Karpas-422 (cell line): ENCODE results near the gene NET1. TPM values are rescaled to one million over a fixed set of nuclear protein-coding genes. Genes with fewer than 3 reads are reported as not detected.

Experiments
- DNase-seq: peaks from one replicate; pipeline ENCODE4 v3.0.0-alpha.2; 2015
- H2AFZ ChIP-seq: fragments of 200-600 bp; sonication (generic); 2 replicates; pipeline ENCODE4 v1.6.1; 2014; ENCODE audit warnings: antibody characterized with exemption, low read length, mixed read lengths
- H3K27ac ChIP-seq: fragments of 200-600 bp; sonication (generic); 2 replicates; pipeline ENCODE4 v1.5.1; 2014; ENCODE audit warnings: mild to moderate bottlenecking, low read length, moderate library complexity
- H3K27me3 ChIP-seq: fragments of 200-600 bp; sonication (generic); 2 replicates; pipeline ENCODE4 v1.6.1; 2014; ENCODE audit warnings: low read length, mixed read lengths
- H3K36me3 ChIP-seq: fragments of 200-600 bp; sonication (generic); 2 replicates; pipeline ENCODE4 v1.6.1; 2014; ENCODE audit warnings: low read length, mixed read lengths; ENCODE audit not compliant: insufficient read depth
- H3K4me1 ChIP-seq: fragments of 200-600 bp; sonication (generic); 2 replicates; pipeline ENCODE4 v1.6.1; 2014; ENCODE audit warnings: mild to moderate bottlenecking, low read length, mixed read lengths
- H3K4me2 ChIP-seq: fragments of 200-600 bp; sonication (generic); 2 replicates; pipeline ENCODE4 v1.6.1; 2014; ENCODE audit warnings: low read length, low read depth, mild to moderate bottlenecking; ENCODE audit not compliant: poor library complexity, severe bottlenecking
- H3K4me3 ChIP-seq: fragments of 200-600 bp; sonication (generic); 2 replicates; pipeline ENCODE4 v1.5.1; 2014; ENCODE audit warnings: mild to moderate bottlenecking, antibody characterized with exemption, low read length, mixed read lengths
- H3K79me2 ChIP-seq: fragments of 200-600 bp; sonication (generic); 2 replicates; pipeline ENCODE4 v1.6.1; 2014; ENCODE audit warnings: mild to moderate bottlenecking, low read length, mixed read lengths
- H3K9ac ChIP-seq: fragments of 200-600 bp; sonication (generic); 2 replicates; pipeline ENCODE4 v1.6.0; 2014; ENCODE audit warnings: low read length
- H3K9me2 ChIP-seq: fragments of 200-600 bp; sonication (generic), shearing (Covaris generic); replicated peaks from 2 replicates; pipeline ENCODE4 v1.6.0; 2014; ENCODE audit warnings: mild to moderate bottlenecking, low read length, moderate library complexity; ENCODE audit not compliant: insufficient read depth
- H3K9me3 ChIP-seq: fragments of 300-700, 200-600 bp; sonication (generic); 2 replicates; pipeline ENCODE4 v1.6.1; 2014; ENCODE audit warnings: low read length, mixed read lengths
- H4K20me1 ChIP-seq: fragments of 200-600 bp; sonication (generic); 2 replicates; pipeline ENCODE4 v1.6.1; 2014; ENCODE audit warnings: mild to moderate bottlenecking, antibody characterized with exemption, low read length, low read depth; ENCODE audit not compliant: insufficient read depth
- total RNA-seq: library from RNA; depleted of rRNA; stranded (reverse); fragments of >200 nt; shearing (Covaris generic); gene quantifications from 2 replicates; pipeline ENCODE4 v1.2.3, GENCODE V29; 2014; ENCODE audit warnings: low replicate concordance

Gene NET1
- total RNA-seq, 1 experiment from 2014 or later, result 37.2 TPM

DNA sequence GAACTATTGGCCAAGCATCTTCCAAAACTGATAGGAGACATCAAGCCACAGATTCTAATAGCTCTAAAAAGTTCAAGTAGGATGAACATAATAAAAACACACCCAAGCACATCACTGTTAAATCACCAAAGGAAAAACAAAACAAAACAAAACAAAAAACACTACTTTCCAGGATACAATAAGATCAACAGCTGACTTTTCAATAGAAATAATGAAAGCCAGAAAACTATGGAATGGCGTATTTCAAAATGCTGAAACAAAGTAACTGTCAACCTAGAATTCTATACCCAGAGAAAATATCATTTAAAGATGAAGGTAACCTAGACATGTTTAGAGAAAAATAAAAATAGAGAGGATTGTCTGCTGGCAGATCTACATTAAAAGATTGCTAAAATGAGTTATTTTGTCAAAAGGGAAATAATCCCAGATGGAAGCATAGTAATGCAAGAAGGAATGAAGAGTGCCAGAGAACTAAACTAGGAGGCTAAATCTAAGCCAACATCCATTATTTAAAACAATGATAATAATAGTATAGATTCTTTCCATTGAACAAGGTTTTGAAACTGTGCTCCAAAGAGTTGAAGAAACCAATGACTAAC is 21.7 kb upstream of the NET1 start:
- Histone ChIP-seq H3K27me3 (0 out of 2 replicates have a peak, but pooled peaks cover 3% of the 10 kb centered on the region), H3K9me3 (peaks cover 10% of the 10 kb centered on the region), H2AFZ (no peak overlapping the region), H3K4me2 (no peak overlapping the region), H3K4me3 (no peak overlapping the region), H3K9ac (no peak overlapping the region), H3K9me2 (no peaks in the 10 kb centered on the region), H3K36me3 (no peaks in the 10 kb centered on the region), H3K79me2 (no peaks in the 10 kb centered on the region), H3K4me1 (no peaks in the 10 kb centered on the region), H4K20me1 (no peaks in the 10 kb centered on the region), H3K27ac (no peak overlapping the region)
- DNase-seq, result no peak

DNA sequence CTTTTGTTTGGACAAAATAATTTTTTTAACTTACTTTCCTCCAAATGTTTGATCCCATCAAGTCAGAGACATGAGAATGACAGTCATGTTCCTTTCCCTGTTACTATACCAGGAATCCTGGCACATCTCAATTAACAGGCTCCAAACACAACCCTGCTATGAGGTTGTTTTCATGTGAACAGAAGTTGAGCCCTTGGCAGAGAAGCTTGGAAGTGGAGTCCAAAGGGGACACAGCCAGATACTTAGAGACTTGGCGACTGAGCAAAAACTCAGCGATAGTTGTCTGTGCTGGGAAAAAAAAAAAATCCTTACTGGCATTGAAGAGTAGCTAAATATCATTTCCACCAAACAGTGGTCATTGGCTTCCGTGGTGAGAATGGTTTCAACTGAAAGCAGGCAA is 20.6 kb upstream of the NET1 start:
- no peak overlapping the region for H3K4me2 ChIP-seq
- H3K4me3 ChIP-seq, result no peak overlapping the region
- no peak overlapping the region for H2AFZ ChIP-seq
- 0 out of 2 replicates have a peak, but pooled peaks cover 3% of the 10 kb centered on the region for H3K27me3 ChIP-seq
- no peaks in the 10 kb centered on the region for H3K9me2 ChIP-seq
- H3K4me1 ChIP-seq, result no peaks in the 10 kb centered on the region
- no peak overlapping the region for H3K9ac ChIP-seq
- H4K20me1 ChIP-seq, result no peaks in the 10 kb centered on the region
- no peaks in the 10 kb centered on the region for H3K36me3 ChIP-seq
- H3K9me3 ChIP-seq, result peaks cover 10% of the 10 kb centered on the region
- no peak overlapping the region for H3K27ac ChIP-seq
- DNase-seq, result no peak
- no peaks in the 10 kb centered on the region for H3K79me2 ChIP-seq

GRCh38 chr10:5393529-5393928 is 18.8 kb upstream of the NET1 start:
- Histone ChIP-seq H3K4me3 (no peak overlapping the region), H2AFZ (no peak overlapping the region), H3K27ac (no peak overlapping the region)

GRCh38 chr10:5395168-5395567 is 17.2 kb upstream of the NET1 start:
- Histone ChIP-seq H3K27ac (no peak overlapping the region), H2AFZ (no peak overlapping the region), H3K4me2 (no peak overlapping the region), H3K27me3 (0 out of 2 replicates have a peak, but pooled peaks cover 3% of the 10 kb centered on the region), H3K9me2 (no peaks in the 10 kb centered on the region), H4K20me1 (no peaks in the 10 kb centered on the region), H3K79me2 (no peaks in the 10 kb centered on the region), H3K9me3 (peaks cover 10% of the 10 kb centered on the region), H3K4me1 (no peaks in the 10 kb centered on the region), H3K36me3 (no peaks in the 10 kb centered on the region), H3K9ac (no peak overlapping the region), H3K4me3 (no peak overlapping the region)
- DNase-seq, result no peak

More at GRCh38 chr10:5393529-5393928, 18.8 kb upstream of the NET1 start:
- Histone ChIP-seq H3K4me2 (no peak overlapping the region), H3K9me2 (no peaks in the 10 kb centered on the region), H4K20me1 (no peaks in the 10 kb centered on the region), H3K79me2 (no peaks in the 10 kb centered on the region), H3K9me3 (peaks cover 10% of the 10 kb centered on the region), H3K4me1 (no peaks in the 10 kb centered on the region), H3K9ac (no peak overlapping the region), H3K27me3 (0 out of 2 replicates have a peak, but pooled peaks cover 3% of the 10 kb centered on the region), H3K36me3 (no peaks in the 10 kb centered on the region)
- DNase-seq, result no peak

DNA sequence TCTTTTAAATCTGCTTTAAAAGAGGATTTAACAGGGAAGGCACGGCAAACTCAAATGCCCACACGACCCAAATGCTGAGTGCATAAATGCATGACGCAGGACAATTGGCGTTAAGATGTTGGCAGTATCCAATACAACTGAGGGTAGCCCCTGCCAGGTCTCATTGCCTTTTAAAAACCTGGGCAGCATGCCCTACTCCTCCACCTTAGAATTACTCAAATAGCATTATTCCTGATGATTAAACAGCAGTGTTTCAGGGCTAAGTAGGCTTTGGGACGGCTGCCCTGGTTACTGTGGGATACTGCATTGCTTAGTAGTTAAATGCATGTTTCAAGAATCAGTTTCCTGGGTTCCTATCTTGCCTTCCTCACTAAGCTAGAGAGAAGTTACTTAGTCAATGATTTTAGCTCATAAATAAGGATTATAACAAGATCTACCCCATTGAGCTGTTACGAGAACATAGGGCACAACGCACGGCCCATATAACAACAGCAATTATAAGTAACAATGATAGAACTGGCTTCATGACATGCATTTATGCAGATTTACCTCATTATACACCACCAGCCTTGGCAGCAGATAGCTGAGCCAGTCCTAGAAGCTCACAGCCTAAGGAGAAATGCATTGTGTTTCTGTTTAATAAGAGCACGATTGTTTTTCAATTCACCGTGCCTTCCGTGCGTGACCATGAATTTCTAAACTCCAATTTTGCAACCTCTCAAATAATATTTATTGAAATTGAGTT is 15.6 kb upstream of the NET1 start:
- Histone ChIP-seq H3K4me2 (no peak overlapping the region), H3K27ac (no peak overlapping the region), H3K9me2 (no peaks in the 10 kb centered on the region), H3K79me2 (no peaks in the 10 kb centered on the region), H4K20me1 (no peaks in the 10 kb centered on the region), H2AFZ (no peak overlapping the region), H3K4me1 (no peaks in the 10 kb centered on the region), H3K27me3 (no peaks in the 10 kb centered on the region), H3K9me3 (no peaks in the 10 kb centered on the region), H3K9ac (no peak overlapping the region), H3K36me3 (no peaks in the 10 kb centered on the region), H3K4me3 (no peak overlapping the region)
- no peak for DNase-seq

DNA sequence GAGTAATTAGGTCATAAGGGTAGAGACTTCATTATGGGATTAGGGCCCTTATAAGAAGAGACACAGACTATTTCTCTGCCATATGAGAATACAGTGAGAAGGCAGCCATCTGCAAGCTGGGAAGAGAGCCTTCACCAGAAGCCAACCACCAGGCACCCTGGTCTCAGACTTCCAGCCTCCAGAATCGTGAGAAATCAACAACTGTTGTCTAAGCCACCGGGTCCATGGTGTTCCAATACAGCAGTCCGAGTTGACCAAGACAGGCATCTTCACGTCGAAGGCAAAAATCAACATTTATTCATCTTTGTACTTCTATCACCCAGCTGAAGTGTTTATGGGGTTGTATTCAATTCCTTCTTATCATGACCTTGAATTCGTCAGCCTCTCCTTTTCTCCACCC is 13.0 kb upstream of the NET1 start:
- Histone ChIP-seq H3K27ac (no peak overlapping the region), H3K9me3 (no peaks in the 10 kb centered on the region), H3K79me2 (no peaks in the 10 kb centered on the region), H3K4me3 (no peak overlapping the region), H2AFZ (no peak overlapping the region), H3K9me2 (no peaks in the 10 kb centered on the region), H3K36me3 (no peaks in the 10 kb centered on the region), H4K20me1 (no peaks in the 10 kb centered on the region), H3K9ac (no peak overlapping the region), H3K4me1 (no peaks in the 10 kb centered on the region), H3K27me3 (no peaks in the 10 kb centered on the region), H3K4me2 (no peak overlapping the region)
- DNase-seq, result no peak

- H3K9ac ChIP-seq, result no peak overlapping the region
- H3K27ac ChIP-seq, result no peak overlapping the region
- H3K79me2 ChIP-seq, result no peaks in the 10 kb centered on the region
- DNase-seq, result no peak
- H2AFZ ChIP-seq, result no peak overlapping the region
- H3K9me2 ChIP-seq, result no peaks in the 10 kb centered on the region
- no peaks in the 10 kb centered on the region for H3K36me3 ChIP-seq
- H3K4me3 ChIP-seq, result no peak overlapping the region
- H4K20me1 ChIP-seq, result no peaks in the 10 kb centered on the region
- no peaks in the 10 kb centered on the region for H3K27me3 ChIP-seq
- H3K4me2 ChIP-seq, result no peak overlapping the region
- H3K9me3 ChIP-seq, result no peaks in the 10 kb centered on the region
- no peaks in the 10 kb centered on the region for H3K4me1 ChIP-seq
Observed at GRCh38 chr10:5400468-5401240, 11.7 kb upstream of the NET1 start.

DNA sequence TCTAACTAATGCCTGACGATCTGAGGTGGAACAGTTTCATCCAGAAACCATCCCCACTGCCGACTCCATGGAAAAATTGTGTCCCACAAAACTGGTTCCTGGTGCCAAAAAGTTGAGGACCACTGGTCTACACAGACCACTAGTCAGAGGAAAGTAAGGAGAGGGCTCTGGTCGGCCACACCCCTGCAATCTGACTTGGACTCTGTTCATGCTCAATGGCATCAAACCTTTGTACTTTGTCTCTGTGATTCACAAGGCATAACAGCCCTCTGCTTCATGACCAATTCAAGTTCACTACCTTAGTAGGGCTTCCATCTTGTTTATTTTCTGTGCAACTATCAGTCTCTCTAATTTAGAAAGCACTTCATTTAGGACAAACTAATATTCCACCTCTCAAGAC is 9.6 kb upstream of the NET1 start:
- Histone ChIP-seq H3K27ac (no peak overlapping the region), H2AFZ (no peak overlapping the region), H3K4me2 (no peak overlapping the region), H3K36me3 (no peaks in the 10 kb centered on the region), H3K27me3 (no peaks in the 10 kb centered on the region), H4K20me1 (no peaks in the 10 kb centered on the region), H3K79me2 (no peaks in the 10 kb centered on the region), H3K9me3 (no peaks in the 10 kb centered on the region), H3K9me2 (no peaks in the 10 kb centered on the region), H3K4me1 (no peaks in the 10 kb centered on the region), H3K9ac (no peak overlapping the region), H3K4me3 (no peak overlapping the region)
- no peak for DNase-seq
